ENCODE measurements around the gene MGRN1.
A peak's percentile ranks its signal among the peaks of the same experiment; 100 is the strongest.

MGRN1 gene

DNA sequence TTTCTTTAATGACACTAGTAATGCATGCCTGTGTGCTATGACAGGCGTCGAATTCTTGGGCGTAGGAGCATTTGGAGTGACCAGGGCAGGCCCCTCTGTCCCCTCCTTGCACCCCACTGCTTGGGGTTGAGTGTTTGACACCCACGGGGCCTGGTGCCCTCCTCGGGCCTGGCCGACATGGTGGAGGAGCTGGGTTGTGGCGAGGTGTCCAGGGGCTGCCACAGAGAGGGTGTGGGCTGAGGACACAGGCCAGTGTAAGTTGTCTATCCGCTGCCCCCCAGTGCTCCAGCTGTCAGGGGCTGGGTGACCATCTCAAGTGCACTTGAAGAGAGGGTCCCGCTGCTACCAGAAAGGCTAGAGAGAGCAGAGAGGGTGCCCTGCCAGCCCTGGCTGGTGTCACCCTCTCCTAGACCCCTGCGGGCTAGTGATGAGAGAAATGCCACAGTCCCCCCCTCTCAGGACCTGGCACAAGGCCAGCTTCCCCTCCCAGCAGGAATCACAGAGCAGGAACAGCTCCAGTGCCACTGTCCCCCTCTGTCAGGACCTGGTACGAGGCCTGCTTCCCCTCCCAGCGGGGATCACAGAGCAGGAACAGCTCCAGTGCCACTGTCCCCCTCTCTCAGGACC, 30.5 kb downstream of the MGRN1 start:
- DNase-seq, result no peak

GRCh38 chr16:4655801-4656200, 31.2 kb downstream of the MGRN1 start:
- no peak for DNase-seq

- no peak for DNase-seq
Measured at GRCh38 chr16:4656221-4656620, 31.6 kb downstream of the MGRN1 start.

DNA sequence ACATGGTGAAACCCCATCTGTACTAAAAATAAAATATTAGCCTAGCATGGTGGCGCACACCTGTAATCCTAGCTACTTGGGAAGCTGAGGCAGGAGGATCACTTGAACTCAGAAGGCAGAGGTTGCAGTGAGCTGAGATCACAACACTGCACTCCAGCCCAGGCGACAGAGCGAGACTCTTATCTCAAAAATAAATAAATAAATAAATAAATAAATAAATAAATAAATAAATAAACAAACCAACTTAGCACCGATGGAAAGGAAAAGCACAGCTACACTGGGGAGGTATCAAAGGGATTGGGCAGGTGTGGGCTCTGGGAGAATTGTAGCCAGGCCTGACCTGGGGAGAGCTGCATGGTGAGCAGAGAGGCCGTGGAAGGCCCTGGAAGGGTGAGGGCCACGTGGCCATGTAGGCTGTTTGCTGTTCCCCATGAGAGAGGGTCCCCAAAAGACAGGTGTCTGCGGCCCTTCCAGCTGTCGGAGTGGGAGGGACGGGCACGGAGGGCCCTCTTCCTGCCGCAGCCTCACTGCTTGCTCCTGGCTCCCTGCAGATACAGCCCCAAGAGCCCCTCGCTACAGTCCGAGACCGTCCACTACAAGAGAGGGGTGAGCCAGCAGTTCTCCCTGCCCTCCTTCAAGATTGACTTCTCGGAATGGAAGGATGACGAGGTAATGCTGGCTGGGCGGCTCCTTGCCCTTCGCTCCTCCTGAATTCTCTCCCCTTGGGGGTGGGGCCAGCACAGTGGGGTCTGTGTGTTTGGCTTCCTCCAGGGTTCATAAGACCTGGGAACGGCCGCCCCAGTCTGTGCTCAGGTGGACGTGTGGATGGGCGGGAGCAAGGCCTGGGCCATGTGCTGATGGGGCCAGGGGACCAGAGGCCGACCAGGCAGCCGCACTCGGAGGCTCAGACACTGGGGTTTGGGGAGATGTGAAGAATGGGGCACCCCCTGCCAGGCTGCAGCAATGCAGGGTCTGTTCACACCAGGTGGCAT, 32.4 kb downstream of the MGRN1 start:
- DNase-seq, result no peak

GRCh38 chr16:4659363-4660353, 35.0 kb downstream of the MGRN1 start:
- no peak for DNase-seq

GRCh38 chr16:4660454-4661007, 35.9 kb downstream of the MGRN1 start:
- DNase-seq, result peak; percentile 25

GRCh38 chr16:4661661-4662060, 37.0 kb downstream of the MGRN1 start:
- peak; percentile 74 for DNase-seq

DNA sequence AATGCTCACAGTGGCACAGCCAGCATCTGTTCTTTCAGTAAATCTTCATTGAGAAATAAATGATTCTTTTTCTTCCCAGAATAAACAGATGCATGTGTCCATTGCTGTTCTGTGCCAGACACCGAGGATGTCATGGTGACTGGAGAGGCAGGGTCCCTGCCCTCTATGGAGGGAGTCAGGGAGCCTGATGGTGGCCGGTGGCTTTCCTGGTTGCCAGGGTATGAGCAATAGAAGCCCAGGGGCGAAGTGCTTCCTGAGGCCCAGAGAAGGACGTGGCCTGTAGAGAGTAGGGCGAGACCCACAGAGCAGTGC, 38.8 kb downstream of the MGRN1 start:
- DNase-seq, result no peak

- DNase-seq, result no peak
Measured at GRCh38 chr16:4663777-4664465, 39.3 kb downstream of the MGRN1 start.

DNA sequence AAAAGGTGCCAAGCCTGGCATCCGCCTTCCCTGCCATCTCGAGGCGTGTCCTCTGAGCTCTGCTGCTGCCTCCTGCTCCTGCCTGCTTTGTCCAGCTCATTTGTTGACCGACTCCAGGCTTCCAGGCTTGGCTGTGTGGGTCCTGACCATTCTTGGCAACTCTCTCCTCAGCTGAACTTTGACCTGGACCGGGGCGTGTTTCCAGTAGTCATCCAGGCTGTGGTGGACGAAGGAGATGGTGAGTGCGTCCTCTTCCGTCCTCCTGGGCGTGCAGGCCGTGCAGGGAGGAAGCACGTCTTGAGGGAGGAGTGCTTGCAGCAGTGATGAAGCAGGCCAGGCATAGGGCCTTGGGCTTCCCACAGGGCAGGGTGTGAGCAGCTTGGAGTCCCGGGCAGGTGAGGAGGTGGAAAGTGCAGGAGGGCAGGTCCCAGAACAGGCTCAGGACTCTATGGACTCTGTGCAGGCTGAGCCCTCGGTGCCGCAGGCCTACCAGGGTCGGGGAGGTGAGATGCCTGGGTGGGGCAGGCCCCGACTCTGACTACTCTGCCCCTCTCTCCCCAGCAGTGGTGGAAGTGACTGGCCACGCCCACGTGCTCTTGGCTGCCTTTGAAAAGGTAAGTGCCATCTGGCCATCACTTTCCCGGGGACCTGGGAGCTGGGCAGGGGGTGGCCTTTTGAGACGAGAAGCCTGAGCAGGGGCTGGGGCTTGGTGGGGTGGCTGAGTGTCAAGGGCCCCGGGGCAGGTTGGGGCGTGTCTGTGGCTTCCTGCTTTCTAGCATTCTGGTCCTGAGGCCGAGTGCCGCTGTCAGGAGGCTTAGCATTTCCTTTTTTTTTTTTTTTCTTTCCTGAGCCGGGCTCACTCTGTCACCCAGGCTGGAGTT, 40.2 kb downstream of the MGRN1 start:
- no peak for DNase-seq

GRCh38 chr16:4666537-4667202, 42.0 kb downstream of the MGRN1 start:
- no peak for DNase-seq

GRCh38 chr16:4667203-4667963, 42.8 kb downstream of the MGRN1 start:
- DNase-seq, result no peak

DNA sequence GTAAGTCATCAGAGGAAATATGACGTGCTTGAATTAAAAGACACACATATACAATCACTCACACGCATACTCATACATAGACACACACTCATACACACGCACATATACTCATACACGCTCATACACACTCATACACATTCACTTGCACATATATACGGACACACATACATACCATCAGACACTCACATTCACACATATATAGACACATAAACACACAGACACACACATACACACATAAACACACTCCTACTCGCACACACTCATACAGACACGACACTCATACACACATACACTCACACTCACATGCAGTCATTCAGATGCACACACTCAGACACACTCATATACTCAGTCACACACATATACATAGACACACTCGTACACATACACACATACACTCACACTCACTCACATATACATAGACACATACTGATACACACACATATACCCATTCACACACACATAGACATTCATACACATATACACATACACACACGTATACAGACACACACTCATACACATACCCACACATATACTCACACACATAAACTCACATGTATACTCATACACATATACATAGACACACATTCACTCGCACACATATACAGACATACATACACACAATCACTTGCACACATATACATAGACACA, 43.8 kb downstream of the MGRN1 start:
- no peak for DNase-seq

- DNase-seq, result no peak
Measured at GRCh38 chr16:4673387-4674046, 48.9 kb downstream of the MGRN1 start.

GRCh38 chr16:4674926-4675530, 50.4 kb downstream of the MGRN1 start:
- DNase-seq, result no peak

DNA sequence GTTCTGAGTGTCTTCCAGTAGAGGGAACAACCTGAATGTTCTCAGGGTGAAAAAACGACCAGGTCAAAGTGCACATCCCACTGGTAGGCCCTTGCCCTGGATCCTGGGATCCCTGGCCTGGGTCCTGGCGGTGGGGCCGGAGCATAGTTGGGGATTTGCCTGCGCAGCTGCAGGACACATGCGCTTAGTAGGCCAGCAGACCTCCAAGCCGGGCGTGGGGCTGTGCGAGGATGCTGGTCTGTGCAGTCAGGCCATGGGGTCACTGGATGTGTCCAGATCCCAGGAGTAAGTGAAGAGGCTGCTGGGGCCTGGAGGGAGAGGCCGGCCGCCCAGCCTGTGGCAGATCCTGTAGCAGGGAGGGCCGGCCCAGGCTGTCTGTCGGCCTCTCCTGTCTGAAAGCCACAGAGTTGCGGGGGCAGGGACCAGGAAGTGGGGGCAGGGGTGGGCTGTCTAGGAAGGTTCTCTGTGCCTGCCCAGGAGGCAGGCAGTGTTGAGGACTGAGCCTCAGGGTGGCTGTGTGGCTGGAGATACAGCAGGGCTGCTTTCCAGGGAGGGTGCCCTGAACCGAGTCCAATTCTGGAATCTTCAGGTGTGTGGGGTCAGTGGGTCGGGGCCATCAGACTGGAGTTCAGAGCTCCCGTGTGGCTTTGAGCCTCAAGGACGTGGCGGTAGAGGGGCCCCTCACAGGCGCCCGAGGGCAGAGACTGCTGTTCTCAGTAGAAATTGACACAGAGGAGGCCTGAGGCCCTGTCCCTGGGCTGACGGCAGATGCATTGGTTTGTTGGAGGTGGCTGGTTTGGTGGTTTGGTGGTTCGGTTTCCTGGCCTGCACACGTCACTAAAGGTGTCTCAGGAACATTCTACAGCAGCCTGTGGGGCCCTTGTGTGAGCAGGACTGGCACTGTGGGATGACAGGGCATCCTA, 51.5 kb downstream of the MGRN1 start:
- no peak for DNase-seq

DNA sequence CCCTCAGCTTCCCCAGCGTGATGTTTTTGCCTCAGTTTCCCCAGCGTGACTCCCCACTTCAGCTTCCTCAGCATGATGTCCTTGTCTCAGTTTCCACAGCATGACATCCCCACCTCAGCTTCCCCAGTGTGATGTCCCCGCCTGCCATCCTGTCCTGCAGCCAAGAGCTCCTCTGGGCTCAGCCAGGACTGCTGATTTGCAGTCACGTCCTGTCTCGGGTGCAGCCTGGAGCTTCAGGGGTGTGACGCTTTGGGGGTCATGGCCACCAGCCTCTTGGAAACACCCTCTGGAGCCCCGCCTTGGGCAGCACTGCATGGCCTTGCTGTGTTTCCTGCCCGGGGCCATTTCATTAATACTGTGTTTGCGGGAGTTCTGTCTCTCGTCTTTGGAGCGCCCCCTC, 52.2 kb downstream of the MGRN1 start:
- no peak for DNase-seq

All from DMS 273 treated with DMSO at 0.1 percent for 48 hours (cell line).